ENCODE measurements around the gene TOPBP1.
A peak's percentile ranks its signal among the peaks of the same experiment; 100 is the strongest.

The TOPBP1 gene

DNA sequence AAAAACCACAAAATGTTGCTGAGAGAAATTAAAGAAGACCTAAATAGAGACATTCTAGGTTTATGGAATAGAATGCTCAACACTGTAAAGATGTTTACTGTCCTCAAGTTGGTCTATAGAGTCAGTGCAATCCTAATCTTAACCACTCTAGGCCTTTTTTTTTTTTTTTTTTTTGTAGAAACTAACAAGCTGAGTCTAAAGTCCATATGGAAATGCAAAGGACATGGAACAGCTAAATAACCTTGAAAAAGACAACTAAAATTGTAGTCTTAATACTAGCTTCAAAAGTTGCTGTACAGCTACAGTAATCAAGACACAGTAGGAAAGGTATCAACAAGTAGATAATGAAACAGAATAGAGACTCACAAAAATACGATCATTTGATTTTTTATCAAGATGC lies 55.4 kb downstream of the TOPBP1 start:
- no peak for DNase-seq

DNA sequence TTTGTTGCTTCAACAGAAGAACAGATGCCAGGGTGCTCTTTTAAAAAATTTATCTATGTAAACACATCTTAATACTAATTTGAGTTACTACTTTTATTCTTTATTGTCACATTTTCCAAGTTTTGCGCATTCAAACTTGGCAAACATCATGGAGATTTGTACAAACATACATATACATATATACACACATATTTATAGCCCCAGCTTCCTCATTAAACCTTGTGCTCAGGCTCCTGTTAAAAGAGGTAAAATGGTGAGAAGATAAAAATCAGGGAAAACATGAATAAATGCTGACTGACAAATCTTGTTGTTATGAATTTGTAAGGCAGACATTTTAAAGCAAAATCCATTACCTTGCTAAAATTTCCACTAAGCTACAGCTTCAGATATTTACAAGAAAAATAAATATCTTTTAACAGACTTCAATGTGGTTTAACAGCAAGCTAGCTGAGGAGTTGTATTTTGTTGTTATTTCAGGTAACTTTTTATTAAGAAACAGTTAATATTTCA lies 61.1 kb downstream of the TOPBP1 start:
- no peak for DNase-seq

DNA sequence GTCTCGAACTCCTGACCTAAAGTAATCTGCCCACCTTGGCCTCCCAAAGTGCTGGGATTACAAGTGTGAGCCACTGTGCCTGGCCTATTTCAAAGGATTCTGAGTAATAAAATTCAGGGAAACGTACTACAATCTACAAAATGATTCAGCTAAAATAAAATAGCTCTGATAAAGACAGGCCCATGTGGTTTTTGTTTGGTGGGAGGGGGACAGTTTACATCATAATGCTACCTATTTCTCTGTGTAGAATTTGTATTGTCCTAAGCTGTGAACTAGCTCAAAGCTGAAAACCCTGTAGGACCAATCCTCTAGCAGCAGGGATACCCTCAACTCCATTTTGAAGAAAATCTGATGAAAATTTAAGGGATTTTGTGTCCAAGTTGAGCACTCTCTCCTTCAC lies 62.5 kb downstream of the TOPBP1 start:
- DNase-seq = no peak

DNA sequence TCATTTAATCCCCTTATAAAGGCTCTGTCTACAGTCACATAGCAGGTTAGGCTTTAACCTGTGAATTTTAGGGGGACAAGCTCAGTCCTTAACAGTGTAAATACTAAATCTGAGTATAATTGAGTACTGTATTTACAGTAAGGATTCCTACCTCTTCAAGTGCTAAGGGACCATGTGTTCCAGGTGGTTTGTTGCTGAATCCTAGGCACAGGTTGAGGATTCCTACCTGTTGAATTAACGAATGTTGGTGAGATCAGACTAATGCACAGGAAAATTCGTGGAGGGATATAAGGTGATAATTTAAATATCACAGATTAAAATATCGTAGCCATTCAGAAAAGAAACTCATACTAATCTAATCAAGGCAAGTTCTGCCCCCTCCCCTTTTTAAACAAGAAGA lies 63.3 kb downstream of the TOPBP1 start:
- DNase-seq = no peak

DNA sequence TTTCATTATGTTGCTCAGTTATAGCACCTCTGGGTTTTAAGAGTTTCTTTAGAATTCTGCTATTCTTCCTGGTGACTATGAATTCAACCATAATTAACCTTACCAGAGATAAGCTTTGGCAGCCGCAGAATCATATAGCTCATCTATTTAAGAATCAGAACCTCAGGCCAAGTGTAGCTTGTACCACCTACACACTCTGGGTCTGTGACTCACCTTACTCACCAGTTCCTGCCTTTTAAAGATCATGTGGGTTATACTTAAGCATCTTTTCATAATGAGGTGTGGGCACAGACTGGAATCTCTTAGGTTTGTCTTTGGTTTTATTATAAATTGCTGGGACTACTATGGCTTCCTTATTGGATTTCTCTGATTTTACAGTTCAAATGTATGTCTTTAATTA lies 66.4 kb downstream of the TOPBP1 start:
- no peak for DNase-seq

DNA sequence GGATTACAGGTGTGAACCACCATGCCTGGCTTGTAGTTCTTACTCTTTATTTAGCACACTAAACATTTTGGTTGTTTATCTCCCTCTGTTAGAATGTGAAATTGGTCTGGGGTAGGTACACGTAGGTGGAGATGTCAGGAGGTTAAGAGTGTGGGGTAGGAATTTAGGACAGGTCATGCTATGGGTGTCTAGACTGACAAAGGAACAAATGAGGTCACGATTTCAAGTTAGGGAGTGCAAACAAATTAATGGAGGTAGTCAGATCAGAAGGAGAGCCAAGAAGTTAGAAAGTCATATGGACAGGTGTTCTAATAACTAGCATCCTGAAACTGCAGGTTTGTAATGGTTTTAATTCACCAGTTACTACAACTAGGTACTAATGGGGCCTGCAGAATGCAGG lies 68.5 kb downstream of the TOPBP1 start:
- DNase-seq = no peak

DNA sequence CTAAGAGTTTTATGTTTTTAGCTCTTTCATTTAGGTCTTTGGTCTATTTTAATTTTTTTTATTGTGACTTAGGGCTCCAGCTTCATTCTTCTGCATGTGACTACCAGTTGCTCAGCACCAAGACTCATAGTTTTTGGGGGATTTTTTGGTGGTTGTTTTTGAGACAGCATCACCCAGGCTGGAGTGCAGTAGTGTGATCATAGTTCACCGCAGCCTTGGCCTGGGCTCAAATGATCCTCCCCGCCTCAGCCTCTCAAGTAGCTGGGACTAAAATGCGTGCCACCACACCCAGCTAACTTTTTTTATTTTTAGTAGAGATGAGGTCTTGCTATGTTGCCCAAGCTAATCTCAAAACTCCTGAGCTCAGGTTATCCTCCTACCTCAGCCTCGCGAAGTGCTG lies 68.9 kb downstream of the TOPBP1 start:
- DNase-seq = no peak

DNA sequence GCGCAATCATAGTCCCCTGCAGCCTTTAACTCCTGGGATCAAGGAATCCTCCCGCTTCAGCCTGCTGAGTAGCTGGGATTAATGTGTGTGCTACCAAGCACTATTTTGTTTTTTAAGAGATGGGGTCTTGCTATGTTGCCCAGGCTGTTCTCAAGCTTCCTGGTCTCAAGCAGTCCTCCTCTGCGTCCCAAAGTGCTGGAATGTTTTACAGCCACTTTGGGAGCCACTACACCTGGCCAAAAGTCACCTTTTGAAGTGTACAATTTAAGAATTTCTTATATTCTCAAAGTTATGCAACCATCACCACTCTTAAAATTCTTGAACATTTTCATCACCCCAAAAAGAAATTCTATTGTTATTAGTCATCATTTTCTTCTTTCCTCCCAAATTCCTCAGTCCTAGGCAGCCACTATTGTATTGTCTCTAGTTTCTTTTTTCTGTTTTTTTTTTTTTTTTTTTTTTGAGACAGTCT lies 70.4 kb downstream of the TOPBP1 start:
- DNase-seq = no peak

DNA sequence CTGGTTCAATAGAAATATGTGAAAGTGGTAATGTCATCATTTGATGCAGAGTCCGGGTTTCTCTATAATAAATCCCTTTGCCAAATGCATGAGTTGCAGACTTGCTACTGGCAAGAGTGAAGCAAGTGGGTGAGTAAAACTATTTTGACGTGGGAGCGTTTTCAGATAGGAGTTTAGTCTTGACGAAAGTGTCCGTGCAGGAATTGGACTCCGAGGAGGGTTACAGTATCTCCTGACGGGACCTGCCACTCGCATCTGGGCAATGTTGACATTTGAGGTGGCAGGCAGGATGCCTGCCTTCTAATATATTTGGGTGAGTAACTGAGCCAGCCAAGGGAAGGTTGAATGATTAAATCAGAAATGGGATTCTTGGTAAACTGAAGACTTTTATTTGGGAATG lies 72.2 kb downstream of the TOPBP1 start:
- no peak for DNase-seq

DNA sequence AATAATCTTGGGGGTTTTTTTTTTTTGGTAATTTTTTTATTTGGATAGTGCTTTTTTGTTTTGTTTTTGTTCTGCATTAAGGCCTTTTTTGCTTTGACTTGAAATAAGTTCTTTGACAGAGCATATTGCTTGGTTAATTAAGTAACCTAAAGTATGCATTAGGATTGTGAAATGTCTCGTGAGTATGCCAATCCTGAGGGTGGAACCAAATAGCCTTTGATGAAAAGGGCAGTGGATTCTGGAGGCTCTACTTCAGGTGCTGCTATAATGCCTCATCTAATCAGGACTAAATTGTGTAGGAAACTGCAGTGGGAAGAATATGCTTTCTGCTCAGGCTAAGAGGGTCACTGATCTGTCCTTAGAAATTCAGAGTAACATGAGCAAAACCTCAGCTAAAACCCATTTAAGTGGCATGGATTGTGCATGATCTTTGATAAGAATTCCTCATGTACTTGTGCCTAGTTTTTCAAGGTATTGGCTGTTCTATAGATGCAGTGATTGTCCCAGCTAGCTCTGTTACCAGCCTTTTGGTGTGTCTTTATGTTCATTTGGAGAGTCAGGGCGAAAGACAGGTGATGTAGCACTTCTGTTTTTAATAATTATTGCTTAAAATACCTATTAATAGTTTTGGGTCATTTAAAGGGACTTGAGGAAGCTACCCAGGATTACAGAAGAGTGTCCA lies 72.8 kb downstream of the TOPBP1 start:
- no peak for DNase-seq

DNA sequence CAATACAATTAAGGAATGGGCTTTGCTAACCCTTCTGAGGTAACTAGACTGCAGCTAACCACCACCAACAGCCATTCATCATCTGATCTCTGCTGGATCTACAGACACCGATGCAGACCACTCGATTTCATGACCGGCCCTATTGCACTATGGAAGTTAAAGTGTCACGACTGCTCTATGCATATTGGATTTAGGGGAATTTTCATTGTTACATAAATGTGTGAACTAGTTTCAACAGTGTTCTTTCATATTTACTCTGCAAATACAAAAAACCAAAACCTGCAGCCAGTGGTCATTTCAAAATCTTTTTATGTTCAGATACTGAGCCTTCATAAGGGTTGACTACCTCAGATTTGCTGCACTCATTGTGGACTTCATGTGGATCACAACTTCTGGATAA lies 73.7 kb downstream of the TOPBP1 start:
- DNase-seq = no peak

DNA sequence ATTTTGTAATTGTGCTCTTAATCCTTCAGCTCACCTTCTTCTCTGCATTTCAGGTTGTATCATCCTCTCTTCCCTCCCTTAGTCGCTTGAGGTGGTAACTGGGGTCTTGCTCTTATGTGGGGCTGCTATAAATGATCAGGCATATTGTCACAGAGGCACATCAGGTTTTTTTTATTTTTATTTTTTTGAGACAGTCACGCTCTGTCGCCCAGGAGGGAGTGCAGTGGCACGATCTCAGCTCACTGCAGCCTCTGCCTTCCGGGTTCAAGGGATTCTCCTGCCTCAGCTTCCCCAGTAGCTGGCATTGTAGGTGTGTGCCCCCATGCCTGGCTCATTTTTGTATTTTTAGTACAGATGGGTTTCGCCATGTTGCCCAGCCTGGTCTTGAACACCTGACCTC lies 78.3 kb downstream of the TOPBP1 start:
- no peak for DNase-seq

DNA sequence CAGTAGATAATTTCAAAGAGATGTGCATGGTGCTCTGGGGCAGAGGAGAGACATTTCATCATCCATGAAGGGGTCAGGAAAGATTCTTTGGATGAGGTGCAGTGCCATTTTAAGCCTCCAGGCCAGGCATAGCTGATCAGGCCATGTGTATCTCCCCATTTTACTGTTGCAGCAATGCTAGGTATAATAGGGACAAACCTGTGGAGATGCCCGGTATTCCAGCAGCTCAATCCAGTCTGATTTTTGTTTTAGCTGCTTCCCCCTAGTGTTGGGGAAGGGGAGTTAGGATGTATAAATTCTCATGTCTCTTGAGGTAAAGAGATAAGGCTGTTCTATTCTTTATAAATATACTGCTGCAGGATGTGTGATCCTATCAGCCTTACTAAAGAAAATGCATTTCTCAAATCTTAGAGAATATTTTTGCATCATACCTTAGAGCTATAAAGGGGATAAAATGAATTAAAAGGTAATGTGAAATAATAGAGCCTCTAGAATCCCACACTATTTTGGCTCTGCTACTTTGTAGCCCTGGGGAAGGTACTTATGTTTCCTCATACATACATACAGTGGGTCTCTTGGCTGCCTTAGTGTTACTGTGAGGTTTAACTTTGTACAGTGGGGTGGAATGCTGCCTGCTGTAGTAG lies 83.1 kb downstream of the TOPBP1 start:
- DNase-seq = no peak

DNA sequence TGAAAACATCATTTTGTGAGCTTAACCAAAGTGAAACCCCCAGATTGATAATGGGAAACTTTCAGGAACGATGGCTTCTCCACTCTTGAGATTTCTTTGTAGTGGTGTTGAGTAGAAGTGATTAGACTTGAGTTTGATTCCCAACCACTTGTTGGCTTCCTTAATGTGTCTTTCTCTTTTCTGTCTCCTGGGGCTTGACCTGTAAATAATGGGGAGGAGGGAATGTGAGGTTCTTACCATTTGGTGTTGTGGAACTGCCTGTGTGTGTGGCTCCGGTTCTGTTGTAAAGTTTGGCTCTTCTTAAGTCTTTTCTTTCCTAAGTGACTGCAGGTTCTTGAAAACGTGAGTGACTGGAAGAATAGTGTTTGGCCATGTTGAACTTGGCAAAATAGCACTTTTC lies 85.6 kb downstream of the TOPBP1 start:
- DNase-seq = no peak

DNA sequence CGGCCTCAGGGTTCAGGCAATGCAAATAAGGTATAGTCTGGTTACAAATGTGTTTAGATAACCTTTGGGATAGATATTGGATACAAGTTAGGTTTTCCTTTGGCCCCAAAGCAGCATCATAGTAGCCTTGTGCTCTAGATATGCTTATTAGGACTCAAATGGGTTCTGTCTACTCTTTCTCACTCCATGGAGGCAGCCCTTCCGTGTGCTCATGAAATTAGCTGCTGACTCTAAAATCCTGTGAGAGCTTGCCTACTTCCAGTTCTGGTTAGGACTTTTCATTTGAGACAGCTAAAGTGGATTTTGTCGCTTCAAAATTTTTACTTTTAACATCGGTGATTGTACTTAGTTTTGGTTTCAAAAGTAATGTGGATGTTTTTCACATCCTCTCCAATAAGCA lies 86.7 kb downstream of the TOPBP1 start:
- DNase-seq = no peak

DNA sequence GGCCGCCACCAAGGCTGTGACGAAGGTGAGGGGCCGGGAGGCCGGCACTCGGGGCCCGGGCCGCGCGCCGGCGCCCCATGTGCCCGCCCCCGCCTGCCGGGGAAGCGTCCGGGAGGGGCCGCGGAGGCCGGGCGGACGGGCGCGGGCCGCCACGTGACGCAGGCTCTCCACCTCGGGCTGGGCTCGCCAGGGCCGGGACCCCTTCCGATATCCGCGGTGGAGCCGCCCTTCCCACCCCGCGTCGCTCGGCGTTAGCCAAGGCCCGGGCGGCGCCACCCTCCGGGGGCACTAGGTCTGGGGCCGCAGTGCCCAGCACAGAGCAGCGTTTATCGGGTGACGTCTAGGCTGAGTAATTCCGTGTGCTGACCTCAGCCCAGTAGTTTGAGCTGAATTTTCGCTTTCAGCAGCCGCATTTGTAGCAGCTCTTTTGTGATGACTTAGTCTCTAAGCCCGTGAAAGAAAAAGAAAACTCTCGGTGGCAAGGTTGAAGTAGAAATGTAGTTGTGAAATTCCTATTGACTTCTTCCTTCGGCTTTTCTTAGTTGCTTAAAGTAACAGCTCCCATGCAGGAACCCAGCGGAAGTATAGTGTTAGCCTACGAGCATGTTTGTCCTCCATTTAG lies 87.4 kb downstream of the TOPBP1 start:
- peak; percentile 74 to 75 for DNase-seq

DNA sequence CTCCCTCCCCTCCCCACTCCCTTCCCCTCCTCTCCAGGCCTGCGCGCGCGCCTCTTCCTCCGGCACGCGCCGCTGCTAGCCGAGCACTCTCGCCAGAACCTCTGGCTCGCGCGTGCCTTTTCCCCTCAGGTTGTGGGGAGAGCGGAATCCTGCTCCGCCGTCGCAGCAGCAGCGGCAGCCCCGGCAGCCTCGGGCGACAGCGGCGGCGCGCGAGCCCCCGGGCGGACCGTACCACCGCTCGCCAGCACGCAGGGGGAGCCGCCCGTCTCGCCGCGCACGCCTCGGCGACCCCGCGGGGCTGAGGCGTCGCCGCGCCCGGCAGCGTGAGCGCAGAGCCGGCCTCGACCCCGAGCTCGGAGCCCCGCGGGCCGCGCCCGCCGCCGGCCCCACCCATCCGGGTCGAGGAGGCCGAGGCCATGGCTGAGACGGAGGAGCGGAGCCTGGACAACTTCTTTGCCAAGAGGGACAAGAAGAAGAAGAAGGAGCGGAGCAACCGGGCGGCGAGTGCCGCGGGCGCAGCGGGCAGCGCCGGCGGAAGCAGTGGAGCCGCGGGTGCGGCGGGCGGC lies 88.0 kb downstream of the TOPBP1 start, which contains the start of gene CDV3:
CDV3 (plus strand) TSS at position 58 of the 566 bp plus-strand sequence; CDS start at position 417, 359 bp downstream.
- no peak for DNase-seq

DNA sequence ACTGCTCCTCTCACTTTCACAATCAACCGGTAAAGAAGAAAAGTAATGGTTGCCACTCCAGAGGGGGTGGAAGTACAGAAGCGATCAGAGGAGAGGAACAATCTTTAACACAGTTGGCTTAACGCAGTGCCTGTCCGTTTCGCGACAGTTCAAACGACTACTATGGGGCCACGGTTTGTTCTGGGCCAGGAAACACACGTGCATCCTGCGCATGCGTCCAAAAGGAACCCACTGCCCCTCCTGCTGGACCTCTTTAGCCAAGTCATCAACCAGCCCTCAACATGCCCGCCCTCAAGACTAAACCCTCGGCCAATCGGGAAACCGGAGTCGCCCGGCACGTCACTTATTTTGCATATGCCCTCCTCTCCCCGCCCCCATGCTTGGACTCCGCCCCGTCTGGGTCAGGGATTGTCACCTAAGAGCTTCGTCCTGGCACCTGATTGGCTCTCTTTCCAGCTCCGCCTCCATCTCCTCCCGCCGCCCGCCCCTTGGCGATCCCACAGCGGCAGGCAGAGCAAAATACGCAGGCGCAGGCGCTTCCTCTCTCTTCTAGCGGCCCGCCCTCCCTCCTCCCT lies 88.6 kb downstream of the TOPBP1 start:
- peak; percentile 100 for DNase-seq

DNA sequence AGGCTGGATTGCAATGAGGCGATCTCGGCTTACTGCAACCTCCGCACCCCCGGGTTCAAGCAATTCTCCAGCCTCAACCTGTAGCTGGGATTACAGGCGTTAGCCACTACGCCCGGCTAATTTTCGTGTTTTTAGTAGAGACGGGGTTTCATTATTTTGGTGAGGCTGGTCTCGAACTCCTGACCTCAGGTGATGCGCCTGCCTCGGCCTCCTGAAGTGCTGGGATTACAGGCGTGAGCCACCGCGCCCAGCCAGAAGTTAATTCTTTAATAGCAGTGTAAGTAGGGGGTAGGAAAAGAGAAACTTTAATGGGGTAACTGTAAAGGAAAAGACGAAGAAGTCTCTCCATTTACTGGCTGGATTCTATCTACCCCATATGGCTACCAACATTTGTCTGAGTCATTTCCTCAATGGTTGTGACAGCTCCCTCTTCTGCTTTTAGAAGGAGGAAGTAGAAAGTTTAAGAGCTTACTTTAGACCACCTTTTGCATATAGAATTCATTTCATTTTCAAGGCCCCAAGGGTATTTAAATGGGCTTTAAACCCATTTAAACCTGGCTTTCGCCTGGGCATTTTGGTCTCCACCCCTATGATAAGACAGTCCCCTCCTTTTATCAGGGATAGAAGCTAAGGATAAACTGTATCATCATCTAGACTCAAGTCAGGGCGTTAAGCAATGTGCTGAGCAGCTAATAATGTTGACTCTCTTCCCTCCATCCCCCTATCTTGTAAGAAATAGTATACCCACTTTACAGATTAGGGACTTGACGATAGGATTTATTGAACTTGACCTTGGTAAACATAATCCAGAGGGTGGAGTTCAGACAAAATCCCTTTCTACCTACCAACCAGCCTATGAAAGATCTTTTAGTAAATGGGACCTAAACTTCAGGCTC lies 89.3 kb downstream of the TOPBP1 start:
- DNase-seq = peak; percentile 76 to 89

DNA sequence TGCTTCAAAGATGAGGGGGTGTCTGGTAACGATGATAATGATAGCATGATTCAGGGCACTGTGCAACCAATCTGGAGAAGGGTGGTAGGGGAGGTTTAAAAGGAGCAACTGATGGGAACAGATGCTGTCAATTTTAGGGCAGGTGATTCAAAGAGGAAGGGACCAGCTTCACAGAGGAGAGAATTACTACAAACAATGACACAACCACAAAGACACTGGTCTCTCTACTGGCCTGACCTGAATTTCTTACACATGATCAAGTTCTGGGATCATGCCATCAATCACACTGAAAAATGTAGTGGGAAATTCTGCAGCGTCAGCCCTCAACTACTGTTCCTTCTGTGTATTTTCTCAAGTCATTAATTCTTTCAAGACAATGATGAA lies 90.8 kb downstream of the TOPBP1 start:
- no peak for DNase-seq

DNA sequence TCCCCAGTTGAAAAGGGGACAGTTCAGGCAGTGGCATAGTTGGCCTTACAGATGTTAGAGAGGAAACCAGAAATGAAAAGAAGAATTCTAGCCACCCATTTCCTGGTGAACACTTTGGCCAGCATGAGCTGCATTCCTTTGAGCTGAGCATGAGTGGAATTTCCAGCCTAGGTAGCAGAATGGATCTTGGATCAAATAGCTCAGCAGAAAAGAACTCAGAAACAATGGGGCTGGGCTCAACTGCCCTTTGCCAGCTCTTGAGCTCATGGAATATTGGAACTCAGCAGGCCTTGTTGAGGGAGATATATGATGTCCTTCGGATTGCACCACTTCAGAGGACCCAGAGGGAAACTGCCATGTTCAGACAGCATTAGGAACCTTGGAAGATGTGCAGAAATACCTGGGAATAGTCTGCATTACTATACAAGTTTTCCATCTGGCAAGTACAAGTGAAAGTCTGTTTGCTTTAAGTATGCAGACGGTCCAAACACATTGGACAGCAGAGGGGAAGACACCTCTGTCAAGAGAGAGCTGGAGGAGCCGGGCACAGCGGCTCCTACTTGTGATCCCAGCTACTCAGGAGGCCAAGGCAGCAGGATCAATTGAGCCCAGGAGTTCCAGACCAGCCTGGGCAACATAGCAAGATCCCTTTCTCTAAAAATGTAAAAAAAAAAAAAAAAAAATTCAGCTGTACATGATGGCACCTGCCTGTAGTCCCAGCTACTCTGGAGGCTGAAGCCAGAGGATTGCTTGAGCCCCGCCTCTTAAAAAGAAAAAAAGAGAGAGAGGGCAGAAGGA lies 91.4 kb downstream of the TOPBP1 start:
- no peak for DNase-seq
